Astrocyte of the cerebellum (primary cell): ENCODE data around the gene CPEB3.

ENCODE experiments used
- DNase-seq: peaks from one replicate; pipeline ENCODE4 v3.0.0-alpha.2; 2011; ENCODE audit warnings: low read depth
- H3K4me3 ChIP-seq: 2 replicates; pipeline ENCODE4 v1.5.1; 2011; ENCODE audit warnings: mild to moderate bottlenecking, low read depth, low read length, moderate library complexity
- CTCF ChIP-seq: IDR thresholded peaks from 2 replicates; pipeline ENCODE4 v1.5.1; 2012; ENCODE audit warnings: low read length, low read depth, moderate library complexity, mild to moderate bottlenecking; ENCODE audit errors: missing control alignments
- in situ Hi-C: cut with HindIII; loops from 2 replicates; pipeline ENCODE4 v1.10.0; 2017; ENCODE audit warnings: low sequenced_read_pairs

The CPEB3 gene

DNA sequence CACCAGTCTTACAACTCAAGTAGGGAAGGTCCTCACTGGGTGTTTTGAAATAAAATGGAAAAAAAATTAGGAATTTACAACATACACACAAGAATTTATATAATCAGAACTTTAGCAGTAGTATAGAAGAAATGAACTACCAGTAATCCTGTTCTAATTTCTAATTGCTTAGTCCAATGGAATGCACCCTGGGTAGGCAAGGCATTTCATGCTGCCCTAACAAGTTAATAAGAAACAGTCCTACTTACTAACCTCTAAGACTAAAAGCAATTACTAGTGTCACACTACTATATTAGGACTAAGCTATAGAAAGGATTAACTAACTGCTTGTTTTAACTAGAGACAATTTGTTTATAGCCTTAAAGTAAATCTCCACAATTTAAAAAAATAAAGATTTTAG, 209.2 kb downstream of the CPEB3 start:
- DNase-seq: no peak
- no peak for TF ChIP-seq CTCF
- H3K4me3 ChIP-seq: no peak overlapping the region
- in situ Hi-C loops: loop anchor here (25.0 kb wide), 1 partner anchor 331 kb away; no protein-coding TSS in a partner anchor

DNA sequence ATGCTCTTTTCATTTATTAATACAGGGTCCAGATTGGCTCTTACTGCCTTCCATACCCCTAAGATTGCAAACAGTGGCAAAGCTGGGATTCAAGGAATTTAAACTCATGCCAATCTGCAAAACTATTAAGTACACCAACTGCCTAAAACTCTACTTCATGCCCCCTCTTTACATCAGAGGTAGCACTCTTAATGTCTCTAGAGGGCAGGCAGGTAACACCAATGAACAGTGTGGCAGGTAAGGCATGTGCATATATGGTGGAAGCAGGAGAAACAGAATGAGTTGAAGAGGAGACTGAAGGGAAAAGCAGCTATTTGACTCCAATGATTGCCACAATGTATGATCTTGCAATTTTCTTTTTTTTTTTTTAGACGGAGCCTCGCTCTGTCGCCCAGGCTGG, 210.6 kb downstream of the CPEB3 start:
- TF ChIP-seq CTCF: no peak
- in situ Hi-C loops: loop anchor here (25.0 kb wide), 1 partner anchor 332 kb away; no protein-coding TSS in a partner anchor
- no peak for DNase-seq
- H3K4me3 ChIP-seq: no peak overlapping the region

GRCh38 chr10:92079003-92079402, 211.9 kb downstream of the CPEB3 start:
- DNase-seq: no peak
- in situ Hi-C loops: loop anchor here (10.0 to 25.0 kb wide), 2 partner anchors 206 to 333 kb away; no protein-coding TSS in a partner anchor
- no peak overlapping the region for H3K4me3 ChIP-seq
- TF ChIP-seq CTCF: no peak

DNA sequence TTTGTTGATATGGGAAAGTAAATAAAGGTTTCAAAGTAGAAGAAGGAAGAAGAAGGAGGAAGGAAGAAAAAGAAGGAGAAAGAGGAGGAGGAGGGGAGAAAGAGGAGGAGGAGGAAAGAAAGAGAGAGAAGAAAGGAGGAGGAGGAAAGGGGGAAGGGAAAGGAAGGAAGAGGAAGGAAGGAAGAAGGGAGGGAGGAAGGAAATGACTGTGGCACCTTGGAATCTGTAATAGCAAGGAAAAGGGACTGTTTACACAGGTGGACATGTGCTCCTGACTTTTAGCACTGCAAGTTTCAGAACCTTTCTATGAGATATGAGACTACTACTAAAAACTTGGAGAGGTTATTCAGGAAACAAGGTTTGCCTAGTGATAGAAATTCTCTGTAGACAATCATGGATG, 214.2 kb downstream of the CPEB3 start:
- no peak for DNase-seq
- TF ChIP-seq CTCF: no peak
- in situ Hi-C loops: loop anchor here (10.0 to 25.0 kb wide), 2 partner anchors 208 to 336 kb away; no protein-coding TSS in a partner anchor
- H3K4me3 ChIP-seq: no peak overlapping the region

- in situ Hi-C loops: loop anchor here (10.0 to 25.0 kb wide), 2 partner anchors 209 to 336 kb away; no protein-coding TSS in a partner anchor
- no peak for TF ChIP-seq CTCF
- DNase-seq: no peak
These were observed 215.0 kb downstream of the CPEB3 start for GRCh38 chr10:92075829-92076228.

GRCh38 chr10:92074126-92074887, 216.6 kb downstream of the CPEB3 start:
- no peak for TF ChIP-seq CTCF
- no peak for DNase-seq
- H3K4me3 ChIP-seq: no peak overlapping the region
- in situ Hi-C loops: loop anchor here (10.0 kb wide), 1 partner anchor 210 kb away; no protein-coding TSS in a partner anchor

More at GRCh38 chr10:92075829-92076228, 215.0 kb downstream of the CPEB3 start:
- no peak overlapping the region for H3K4me3 ChIP-seq
